Head of caudate nucleus (tissue), 42 donors: ENCODE measurements around the gene BDKRB1.
A peak's percentile ranks its signal among the peaks of the same experiment; 100 is the strongest.

Experiments
- DNase-seq, 42 donors: peaks; one replicate each; pipeline versions ENCODE4 v3.0.0 to v3.0.0-alpha.2; 2020 to 2021; ENCODE audit warnings: mixed read lengths in 7 of 42
- intact Hi-C: fragments of 100-400 bp; cut with DNase I; formaldehyde crosslinking; loops from one replicate; pipeline ENCODE4 v1.15.0; 2022

Gene BDKRB1

GRCh38 chr14:96255501-96256366 is at the start of gene BDKRB1:
Gene BDKRB1, plus strand, starts transcription at chr14:96256210. Its CDS starts 7,473 bp downstream, at chr14:96263683.
- DNase-seq: no peak
- intact Hi-C loops: no loop called here

GRCh38 chr14:96206461-96206860 is 49.5 kb upstream of the BDKRB1 start:
- intact Hi-C loops: no loop called here
- DNase-seq: no peak

DNA sequence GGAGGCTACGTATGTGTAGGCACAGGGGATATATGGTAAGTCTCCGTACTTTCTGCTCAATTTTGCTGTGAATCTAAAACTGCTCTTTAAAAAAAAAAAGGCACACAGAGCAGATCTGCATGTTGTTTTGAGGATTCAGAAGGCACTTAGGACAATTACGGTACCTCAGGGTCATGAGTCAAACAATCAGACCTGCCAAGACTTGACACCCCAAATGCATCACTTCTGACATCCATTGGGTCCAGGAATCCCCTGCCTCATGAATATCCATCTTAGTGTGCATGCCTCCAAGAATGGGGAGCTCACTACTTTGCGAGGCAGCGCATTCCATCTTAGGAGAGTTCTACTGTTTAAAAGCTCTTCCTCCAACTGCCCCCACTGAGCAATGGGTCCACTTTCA is 48.3 kb upstream of the BDKRB1 start:
- no peak for DNase-seq
- intact Hi-C loops: no loop called here

- intact Hi-C loops: no loop called here
- DNase-seq: no peak
Observed at GRCh38 chr14:96208739-96209138, 47.3 kb upstream of the BDKRB1 start.

DNA sequence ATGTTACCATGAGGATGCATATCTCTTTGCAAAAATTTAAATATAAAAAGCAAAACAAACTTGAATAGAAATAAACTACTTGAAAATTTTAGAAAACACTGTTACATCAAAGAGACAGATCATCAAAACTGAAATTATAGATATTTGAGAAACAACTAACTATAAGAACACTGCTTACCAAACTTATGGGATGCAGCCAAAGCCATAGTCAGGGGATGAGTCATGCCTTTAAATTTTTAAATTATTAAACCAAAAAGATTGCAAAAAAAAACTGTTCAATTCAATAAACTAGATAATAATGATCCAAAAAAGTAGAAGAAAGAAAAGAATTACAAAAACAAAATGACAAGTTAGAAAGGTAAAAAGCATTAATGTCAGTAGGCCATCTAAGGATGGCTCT is 43.9 kb upstream of the BDKRB1 start:
- no peak for DNase-seq
- intact Hi-C loops: no loop called here

DNA sequence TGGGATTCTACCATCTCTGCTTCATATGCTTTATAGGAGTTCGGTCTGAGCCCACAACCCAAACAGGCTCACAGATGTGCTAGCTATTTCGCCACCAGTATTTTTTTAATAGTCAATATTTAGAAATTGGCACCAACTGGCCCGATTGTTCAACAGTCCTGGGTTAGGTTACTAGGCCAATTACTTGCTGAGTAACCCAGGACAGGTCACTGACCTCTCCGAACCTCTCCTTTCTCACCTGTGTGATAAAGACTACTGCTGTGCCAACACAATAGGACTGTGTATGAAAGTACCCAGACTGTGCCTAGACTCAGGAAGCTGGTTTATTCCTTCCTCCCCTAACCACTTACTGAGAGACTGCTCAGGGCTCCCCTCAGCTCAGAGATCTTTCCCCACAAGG is 43.1 kb upstream of the BDKRB1 start:
- intact Hi-C loops: no loop called here
- no peak for DNase-seq

DNA sequence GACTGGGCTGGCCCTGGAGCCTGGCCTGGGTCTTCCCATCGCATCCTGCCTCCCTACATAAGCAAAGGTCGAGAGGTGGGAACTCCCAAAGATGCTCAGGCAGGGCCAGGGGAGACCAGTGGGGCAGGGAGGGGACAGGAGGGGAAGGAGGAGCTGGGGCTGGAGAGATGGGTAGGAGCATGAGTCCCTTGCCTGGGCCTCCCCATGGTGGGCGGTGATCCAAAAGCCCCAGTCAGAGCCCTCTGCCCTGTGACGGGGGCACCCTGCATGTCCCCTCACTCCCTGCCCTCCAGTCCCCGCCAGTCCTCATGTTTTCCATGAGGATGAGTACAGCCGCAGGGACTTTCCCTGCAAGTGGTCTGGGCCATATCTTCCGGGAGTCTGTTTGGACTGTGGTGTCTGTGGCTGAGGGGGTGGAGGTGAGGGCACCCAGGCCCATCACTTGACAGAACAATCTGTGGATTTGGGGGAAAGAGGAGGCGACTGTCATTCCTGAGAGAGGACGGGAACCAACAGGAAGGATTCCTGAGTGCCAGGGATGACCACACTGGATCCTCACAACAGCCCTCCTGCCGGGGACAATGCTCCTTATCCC is 42.0 kb upstream of the BDKRB1 start:
- DNase-seq: no peak
- intact Hi-C loops: no loop called here

GRCh38 chr14:96214793-96215192 is 41.2 kb upstream of the BDKRB1 start:
- intact Hi-C loops: no loop called here
- DNase-seq: no peak

DNA sequence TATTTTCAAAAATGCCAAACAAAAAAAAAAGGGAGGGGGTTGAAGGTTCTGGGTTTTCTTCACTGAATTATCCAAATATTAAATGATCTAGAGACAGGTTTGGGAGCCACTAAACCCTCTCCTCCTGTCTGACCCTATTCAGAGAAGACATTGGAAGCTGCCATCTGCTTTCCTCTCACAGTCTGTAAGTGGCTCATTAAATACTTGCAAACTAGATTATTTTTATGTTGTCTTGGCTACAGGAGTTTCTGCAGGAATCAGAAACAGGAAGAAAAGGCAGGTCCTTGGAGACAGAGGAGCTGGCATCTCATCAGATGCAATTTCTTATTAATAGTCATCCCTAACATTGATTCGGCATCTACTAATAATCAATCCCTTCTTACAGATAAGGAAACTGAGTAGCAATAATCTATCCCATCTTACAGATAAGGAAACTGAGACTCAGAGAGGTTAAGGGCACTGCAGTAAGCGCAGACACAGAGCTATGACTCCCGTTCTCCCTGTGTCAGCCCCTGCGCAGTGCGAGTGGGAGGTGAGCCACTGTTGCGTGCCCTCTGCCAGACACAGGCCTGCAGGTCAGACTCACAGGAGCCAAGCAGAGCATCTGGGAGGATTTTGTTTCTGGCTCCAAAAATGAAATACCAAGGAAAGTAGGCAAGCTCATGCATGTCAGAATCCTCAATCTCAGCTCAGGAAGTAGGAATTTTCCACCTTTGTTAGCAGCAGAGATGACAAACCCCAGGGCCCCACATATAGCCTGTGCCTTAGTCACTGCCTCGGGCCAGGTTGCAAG is 40.4 kb upstream of the BDKRB1 start:
- DNase-seq: no peak
- intact Hi-C loops: no loop called here

DNA sequence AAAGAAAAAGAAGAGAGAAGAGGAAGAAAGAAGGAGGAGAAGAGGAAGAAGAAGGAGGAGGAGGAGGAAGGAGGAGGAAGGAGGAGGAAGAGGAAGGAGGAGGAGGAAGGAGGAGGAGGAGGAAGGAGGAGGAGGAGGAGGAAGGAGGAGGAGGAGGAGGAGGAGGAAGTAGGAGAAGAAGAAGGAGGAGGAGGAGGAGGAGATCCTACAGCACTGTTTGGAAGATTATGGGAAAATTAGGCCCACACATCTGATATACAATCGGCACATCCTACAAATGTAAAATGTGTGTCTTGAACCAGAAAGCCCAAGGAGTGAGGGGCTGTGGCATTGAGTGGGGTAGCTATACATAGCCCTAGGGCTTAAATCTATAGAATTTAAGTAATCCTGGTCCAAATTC is 39.4 kb upstream of the BDKRB1 start:
- no peak for DNase-seq
- intact Hi-C loops: no loop called here

DNA sequence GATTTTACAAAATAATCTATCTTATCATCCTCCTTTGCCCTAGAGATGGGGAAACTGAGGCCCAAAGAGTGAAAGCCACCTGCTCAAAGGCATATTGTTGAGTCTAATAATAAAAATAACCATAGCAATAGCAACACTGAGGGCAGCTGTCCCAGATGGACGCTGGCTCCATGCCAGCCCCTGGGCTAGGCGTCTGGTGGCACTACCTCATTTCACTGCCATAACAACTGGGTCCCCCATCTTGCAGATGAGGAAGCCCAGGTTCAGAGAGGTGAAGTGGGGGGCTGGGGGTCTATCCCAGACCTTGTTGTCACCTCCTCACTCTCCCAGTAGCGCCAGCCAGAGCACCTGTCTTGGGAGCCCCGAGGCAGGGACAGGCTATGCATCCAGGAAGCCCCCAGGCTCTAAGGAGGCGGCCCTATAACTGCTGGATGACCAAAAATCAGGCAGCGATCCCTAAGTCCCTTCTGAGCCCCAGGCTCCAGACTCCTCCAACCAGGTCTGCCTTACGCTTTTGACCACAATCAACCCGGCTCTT is 38.6 kb upstream of the BDKRB1 start:
- peak in 1 of 42 donors; percentile 35 for DNase-seq
- intact Hi-C loops: no loop called here

- DNase-seq: no peak
- intact Hi-C loops: no loop called here
Observed at GRCh38 chr14:96221109-96221650, 34.8 kb upstream of the BDKRB1 start.

DNA sequence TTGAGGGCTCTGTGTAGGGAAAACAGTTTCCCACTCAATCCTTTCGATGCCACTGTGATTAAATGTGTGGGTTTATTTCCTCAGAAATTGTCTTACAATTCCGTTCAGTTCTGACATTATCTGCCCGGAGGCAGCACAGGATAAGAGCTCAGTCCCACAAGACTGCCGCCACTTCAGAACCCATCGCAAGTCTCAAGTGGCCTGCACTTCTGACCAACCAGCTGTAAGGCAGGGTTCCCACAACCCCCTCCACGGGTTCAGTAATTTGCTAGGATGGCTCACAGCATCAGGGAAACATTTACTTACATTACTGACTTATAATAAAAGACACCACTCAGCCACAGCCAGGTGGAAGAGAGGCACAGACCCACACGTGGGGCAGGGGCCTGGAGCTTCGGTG is 34.2 kb upstream of the BDKRB1 start:
- intact Hi-C loops: no loop called here
- no peak for DNase-seq

GRCh38 chr14:96224480-96225096 is 31.4 kb upstream of the BDKRB1 start:
- intact Hi-C loops: no loop called here
- no peak for DNase-seq

DNA sequence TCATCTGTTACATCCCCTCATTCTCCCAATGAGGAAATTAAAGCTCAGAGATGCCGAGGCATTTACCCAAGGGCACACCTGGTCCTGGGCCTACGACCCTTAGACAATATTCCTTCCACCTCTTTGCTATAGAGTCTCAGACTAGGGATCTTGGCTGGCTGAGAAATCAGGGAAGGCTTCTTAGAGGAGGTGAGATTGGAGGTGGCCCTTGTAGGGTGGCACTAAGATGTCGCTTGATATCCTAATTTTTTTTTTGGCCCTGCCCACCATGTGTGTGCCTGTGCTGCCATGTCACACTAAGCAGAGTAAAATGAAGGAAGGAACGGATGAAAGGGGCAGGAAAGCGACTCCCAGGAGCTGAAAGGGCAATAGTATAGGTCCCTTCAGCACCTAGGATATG is 30.8 kb upstream of the BDKRB1 start:
- no peak for DNase-seq
- intact Hi-C loops: no loop called here

DNA sequence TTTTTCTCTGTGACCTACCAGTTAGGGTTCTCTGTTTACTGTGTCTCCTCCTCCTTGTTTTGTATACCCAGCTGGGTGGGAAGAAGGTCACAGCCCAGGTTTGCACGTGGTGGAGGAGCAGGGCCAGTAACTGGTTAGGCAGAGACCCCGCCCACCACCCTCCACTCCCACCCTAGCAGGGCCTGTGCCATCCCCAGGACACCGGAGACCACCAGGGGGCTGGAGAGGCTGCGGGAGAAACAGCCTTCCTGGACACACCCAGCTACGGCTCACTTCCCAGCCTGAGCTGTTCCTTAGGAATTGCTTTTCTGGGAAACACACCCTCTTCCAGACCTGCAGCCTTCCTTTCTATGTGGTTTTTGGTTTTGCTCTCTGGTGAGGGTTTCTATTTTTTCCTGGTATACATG is 30.3 kb upstream of the BDKRB1 start:
- no peak for DNase-seq
- intact Hi-C loops: no loop called here

DNA sequence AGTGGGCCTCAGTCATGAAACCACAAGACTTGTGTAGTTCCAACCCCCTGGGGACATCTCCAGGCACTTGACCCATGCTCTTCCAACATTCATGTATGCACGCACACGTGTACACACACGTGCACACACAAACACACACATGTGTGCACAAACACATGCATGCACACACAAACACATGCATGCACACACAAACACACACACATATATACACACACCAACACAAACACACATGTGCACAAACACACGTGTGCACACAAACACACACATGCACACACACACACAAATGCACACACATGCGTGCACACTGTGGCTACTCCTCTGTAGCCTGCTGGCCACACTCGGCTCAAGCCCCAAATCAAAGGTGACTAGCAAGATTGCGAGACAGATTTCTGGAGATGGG is 28.6 kb upstream of the BDKRB1 start:
- no peak for DNase-seq
- intact Hi-C loops: no loop called here

- intact Hi-C loops: no loop called here
- DNase-seq: no peak
Observed at GRCh38 chr14:96229315-96229714, 26.7 kb upstream of the BDKRB1 start.

- DNase-seq: no peak
- intact Hi-C loops: no loop called here
Observed at GRCh38 chr14:96231056-96231455, 25.0 kb upstream of the BDKRB1 start.
